Urothelium cell line (cell line): Measurements from ENCODE around the gene RCCD1.
"Not testable (repeated sequence)": the region's sequence is repeated elsewhere in the genome, so short reads cannot be mapped to it uniquely, and the experiment has no call there.

ENCODE experiments used
- DNase-seq: peaks from one replicate; pipeline ENCODE4 v3.0.0; 2011; ENCODE audit warnings: low spot score, mixed read lengths
- FAIRE-seq: peaks from 2 replicates; lab custom pipeline; 2011; peaks lifted over from hg19 to GRCh38; lab: Jason Lieb, UNC

The RCCD1 gene

GRCh38 chr15:90917569-90917968 is 37.1 kb upstream of the RCCD1 start:
- no peak for FAIRE-seq
- no peak for DNase-seq

DNA sequence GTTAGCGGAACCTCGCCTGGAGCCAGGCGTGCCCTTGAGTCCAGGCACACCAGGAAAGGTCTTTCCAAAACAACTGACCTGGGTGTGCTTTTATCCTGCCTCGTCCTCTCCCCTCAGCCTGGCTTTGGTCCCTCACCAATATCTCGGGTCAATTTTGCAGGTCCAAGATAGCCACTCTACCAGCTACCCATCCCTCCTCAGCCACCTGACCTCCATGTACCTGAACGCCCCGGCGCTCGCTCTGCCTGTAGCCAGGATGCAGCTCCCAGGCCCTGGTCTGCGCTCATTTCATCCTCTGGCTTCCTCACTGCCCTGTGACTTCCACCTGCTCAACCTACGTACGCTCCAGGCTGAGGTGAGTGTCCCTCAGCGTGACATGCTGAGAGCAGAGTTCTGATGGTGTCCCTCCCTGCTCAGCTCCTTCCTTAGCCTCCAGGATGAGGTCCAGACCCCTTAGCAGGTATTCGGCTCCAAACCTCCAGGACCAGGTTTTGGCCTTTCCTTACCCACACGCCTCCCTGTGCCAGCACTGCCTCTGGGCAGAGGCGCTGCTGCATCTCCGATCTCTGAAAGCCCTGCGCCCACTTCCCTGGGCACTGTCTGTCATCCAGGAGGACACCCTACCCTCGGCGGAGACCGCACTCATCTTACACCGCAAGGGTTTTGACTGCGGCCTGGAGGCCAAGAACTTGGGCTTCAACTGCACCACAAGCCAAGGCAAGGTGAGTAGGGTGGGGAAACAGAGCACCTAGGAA is 36.5 kb upstream of the RCCD1 start:
- FAIRE-seq (no peak), DNase-seq (no peak)

DNA sequence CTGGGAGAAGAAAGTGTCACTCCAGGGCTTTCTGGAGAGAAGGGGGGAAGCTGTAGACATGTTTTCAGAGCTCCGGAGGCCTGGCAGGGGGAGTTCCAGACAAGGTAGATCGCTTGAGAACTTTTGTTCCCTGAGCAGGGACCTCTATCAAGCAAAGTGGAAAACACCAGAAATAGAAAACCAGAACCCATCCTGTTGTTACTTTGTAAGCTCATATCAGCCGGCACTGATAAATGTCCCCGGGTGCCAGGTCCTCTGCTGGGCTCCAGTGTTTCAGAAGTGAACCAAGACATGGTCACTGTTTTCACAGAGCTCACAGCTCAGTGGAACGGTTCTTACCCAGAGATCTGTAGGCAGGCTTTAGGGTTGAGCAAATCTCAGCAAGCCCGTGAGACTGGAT is 35.8 kb upstream of the RCCD1 start:
- FAIRE-seq, result no peak
- no peak for DNase-seq

GRCh38 chr15:90921887-90922286 is 32.8 kb upstream of the RCCD1 start:
- FAIRE-seq, result no peak
- DNase-seq, result no peak

DNA sequence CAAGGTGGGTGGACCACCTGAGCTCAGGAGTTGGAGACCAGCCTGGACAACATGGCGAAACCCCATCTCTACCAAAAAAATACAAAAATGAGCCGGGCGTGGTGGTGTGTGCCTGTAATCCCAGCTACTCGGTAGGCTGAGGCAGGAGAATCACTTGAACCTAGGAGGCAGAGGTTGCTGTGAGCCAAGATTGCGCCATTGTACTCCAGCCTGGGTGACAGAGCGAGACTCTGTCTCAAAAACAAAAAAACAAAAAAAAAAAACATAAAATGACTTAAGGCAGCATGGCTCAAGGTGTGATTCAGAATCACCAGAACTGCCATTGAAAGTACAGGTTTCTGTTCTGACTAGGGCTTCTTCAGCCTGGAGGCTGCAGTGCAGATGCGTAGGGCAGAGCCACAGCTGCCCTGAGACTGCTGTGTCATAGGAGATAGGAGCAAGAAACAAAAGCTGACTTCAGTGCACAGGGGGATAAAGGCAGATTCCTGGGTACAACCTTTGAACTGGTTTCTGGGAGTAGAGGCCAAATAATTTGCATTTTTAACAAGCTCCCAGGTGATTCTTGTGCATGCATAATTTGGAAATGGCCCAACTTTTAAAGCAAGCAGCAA is 31.9 kb upstream of the RCCD1 start:
- FAIRE-seq, DNase-seq: not testable (repeated sequence)

DNA sequence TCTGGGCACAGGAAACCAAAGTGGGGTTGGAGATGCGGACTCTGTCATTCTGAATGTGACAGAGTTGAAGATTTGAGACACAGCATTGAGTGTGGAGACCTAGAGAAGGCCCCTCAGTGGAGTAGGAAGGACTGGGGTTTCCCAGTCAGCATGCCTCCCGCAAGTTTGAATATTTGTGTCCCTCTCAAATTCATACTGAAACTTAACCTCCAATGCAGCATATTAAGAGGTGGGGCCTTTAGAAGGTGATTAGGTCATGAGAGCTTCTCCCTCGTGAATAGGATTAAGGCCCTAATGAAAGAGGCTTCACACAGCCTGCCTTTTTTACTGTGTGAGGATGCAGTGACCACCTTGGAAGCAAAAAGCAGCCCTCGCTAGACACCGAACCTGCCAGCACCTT is 30.3 kb upstream of the RCCD1 start:
- DNase-seq, result no peak
- FAIRE-seq, result no peak

DNA sequence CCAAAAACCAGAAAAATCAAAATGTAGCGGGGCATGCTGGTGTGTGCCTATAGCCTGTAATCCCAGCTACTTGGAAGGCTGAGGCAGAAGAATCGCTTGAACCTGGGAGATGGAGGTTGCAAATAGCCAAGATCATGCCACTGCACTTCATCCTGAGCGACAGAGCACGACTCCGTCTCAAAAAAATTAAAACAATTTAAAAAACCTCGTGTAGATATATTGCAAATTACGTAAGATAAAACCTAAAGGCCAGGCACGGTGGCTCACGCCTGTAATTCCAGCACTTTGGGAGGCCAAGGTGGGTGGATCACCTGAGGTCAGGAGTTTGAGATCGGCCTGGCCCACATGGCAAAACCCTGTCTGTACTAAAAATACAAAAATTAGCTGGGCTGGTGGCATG is 27.9 kb upstream of the RCCD1 start:
- FAIRE-seq, result not testable (repeated sequence)

DNA sequence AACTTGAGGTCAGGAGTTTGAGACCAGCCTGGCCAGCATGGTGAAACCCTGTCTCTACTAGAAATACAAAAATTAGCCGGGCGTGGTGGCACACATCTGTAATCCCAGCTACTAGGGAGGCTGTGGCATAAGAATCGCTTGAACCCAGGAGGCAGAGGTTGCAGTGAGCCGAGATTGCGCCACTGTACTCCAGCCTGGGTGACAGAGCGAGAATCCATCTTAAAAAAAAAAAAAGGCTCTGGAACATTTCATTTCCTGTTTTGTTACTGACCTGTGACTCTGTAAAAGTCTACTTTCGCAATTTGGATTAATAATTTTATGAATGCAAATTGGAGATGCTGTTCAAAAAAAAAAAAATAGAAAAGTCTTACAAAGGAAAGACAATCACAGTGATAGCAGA is 26.6 kb upstream of the RCCD1 start:
- not testable (repeated sequence) for FAIRE-seq, DNase-seq

More for the DNA sequence above, 27.9 kb upstream of the RCCD1 start:
- not testable (repeated sequence) for DNase-seq

GRCh38 chr15:90929246-90930019 is 25.3 kb upstream of the RCCD1 start:
- no peak for DNase-seq
- no peak for FAIRE-seq

DNA sequence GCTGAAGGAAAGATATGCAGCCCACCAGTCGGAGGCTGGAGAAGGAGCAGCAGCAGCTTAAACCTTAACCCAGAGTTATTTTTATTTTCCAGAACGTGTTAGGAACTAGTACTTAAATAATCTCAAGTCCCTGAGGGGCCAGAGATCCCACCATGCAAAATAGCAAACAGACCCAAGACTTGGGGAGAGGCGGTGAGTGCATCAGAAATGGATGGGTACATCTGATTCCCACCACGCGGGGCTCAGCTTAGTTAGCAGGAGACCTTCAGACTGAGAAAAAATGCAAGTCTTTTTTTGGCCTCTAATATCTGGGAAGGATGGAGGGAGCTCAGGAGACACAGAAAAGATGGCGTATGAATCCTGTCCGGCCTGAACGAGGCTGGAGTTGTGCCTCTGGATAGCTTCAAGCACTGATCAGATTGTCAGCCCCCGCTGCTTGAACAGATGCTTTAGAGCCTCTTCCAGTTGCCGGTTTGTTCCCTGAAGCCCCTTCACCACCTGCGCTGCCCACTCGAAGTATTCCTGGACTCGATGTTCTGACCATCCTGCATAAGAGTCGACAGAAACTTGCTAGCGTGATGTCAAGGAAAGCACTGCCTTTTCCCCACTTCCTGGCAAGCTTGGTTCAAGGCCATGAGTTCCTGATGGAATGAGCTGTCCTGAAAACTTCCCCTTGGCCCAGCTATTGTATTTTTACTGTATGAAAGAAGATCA is 23.7 kb upstream of the RCCD1 start:
- DNase-seq (no peak), FAIRE-seq (no peak)

DNA sequence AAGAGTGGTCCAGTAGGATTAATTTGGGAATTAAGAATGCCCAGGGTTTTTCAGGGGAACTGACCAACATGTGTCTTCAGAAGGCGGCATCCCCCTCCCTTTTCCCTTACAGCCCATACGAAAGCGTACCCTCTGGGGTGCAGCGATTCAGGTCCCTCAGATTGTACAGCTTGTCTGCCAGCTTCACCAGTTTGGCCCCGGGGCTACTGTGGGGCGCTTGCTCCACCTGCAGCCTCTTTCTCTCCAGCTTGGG is 23.2 kb upstream of the RCCD1 start:
- no peak for FAIRE-seq

DNA sequence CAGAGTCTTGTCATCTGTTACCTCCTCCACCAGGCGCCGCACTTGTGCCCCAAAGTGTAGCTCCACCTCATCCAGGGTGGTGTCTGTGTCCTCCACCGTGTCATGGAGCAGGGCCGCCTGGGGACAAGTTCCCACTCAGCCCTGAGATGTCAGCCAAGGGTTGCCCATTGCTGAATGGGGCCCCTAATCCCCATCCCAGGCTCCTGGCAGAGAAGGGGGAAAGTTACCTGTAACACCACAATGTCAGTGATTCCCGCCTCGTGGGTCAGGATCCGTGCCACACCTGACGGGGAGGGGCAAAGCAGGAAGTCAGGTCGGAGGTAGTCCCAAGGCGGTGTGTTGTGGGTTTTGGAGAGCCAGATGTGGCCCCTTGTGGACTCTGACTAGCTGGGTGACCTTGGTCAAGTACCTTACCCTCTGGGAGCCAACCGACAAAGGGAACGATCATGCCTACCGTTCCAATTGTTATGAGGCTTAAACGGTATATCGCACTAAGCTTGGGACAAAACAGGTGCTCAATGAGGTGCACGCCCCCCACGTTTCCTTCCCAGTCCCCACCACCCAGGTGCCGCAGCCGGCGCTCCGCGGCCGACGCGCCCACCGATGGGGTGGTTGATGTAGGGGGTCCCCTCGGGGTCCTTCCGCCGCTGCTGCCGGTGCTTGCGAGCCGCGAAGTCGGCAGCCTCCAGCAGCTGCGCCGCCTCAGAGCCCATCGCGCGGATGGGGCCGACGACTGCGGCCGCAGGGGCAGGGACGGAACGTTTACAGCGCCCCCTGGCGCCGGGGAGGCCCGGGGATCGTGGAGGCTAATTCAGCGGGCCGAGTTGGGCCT is 22.6 kb upstream of the RCCD1 start, which contains the start of gene HDDC3:
Gene HDDC3, minus strand, starts transcription at position 722 of the 832 bp plus-strand sequence. Its CDS starts 9 bp downstream, at position 713.
- peak; percentile 92 for DNase-seq
- FAIRE-seq, result no peak

More for the DNA sequence above, 23.2 kb upstream of the RCCD1 start:
- DNase-seq, result no peak

- DNase-seq (no peak), FAIRE-seq (no peak)
Measured at GRCh38 chr15:90932660-90932991, 22.1 kb upstream of the RCCD1 start.

DNA sequence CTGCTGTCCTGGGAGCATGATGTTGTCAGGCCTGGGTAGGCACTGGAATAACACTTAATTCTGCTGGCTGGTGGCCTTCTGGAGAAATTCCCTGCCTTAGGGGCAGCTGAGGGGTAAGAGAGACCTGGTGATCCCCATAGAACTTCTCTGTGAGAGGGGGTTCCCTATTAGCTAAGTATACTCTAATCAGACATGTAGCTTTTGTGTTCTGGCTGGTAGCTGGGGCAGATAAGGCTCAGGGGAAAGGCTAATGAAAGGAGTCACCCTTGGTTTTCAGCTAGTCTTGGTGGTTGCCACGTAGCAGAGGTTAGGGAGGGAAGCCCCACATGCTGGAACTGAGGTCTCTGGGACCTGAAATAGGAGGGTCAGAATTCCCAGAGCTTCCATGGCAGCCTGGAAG is 21.4 kb upstream of the RCCD1 start:
- FAIRE-seq (no peak), DNase-seq (no peak)

GRCh38 chr15:90934256-90934948 is 20.3 kb upstream of the RCCD1 start:
- FAIRE-seq (no peak), DNase-seq (peak; percentile 89)

DNA sequence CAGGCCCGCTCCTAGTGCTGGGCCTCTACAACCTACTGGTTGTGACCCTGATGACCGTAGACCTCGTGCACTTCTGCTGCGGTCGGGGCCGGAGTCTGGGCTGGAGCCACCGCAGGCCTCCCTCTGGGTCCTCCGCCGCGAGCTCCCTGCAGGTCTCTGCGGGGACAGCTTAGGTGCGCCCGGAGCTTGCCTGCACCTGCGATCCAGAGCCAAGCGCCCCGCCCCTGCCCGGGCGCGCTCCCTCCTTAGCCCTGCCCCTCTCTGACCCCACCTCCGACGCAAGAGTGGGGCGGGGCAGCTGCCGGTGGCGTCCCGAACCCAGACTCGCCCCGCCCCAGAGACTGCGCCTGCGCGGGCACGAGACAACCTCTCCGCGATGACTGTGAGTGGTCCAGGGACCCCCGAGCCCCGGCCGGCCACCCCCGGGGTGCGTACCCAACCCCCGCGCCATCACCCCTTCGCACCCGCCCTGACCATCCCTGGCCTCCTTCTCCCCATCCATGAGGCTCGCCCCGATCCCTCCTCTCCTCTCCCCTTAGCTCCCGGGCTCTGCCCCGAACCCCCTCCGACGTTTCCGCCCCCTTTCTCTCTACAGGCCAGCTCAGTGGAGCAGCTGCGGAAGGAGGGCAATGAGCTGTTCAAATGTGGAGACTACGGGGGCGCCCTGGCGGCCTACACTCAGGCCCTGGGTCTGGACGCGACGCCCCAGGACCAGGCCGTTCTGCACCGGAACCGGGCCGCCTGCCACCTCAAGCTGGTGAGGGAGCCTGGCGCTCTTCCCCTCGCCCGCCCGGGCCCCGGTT is 19.5 kb upstream of the RCCD1 start, which contains the start of gene UNC45A:
Gene UNC45A, plus strand, starts transcription at position 337 of the 803 bp plus-strand sequence. Its CDS starts 40 bp downstream, at position 377.
- peak; percentile 98 for DNase-seq
- FAIRE-seq, result no peak

- FAIRE-seq, result no peak
Measured at GRCh38 chr15:90936823-90937222, 17.9 kb upstream of the RCCD1 start.

DNA sequence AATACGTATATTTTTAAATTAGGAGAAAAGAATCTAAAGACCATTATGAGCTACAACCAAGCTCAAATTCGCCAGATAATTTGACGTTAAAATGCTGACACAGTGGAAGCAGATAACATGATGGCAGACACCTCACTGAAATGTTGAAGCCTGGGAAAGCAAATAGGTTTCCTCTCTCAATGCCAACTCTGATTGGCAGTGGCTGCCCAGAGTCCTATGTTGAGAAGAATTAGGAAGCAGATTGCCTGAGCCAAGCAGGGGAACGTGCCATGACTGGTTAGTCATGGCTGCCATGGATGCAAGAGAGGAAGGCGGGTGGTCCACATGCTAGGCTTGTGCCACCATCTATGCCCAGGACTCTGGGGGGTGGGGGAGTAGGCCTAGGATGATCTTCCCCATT is 16.4 kb upstream of the RCCD1 start:
- FAIRE-seq, result no peak
- no peak for DNase-seq

More at GRCh38 chr15:90936823-90937222, 17.9 kb upstream of the RCCD1 start:
- DNase-seq, result no peak

GRCh38 chr15:90939756-90940155 is 14.9 kb upstream of the RCCD1 start:
- DNase-seq (no peak), FAIRE-seq (no peak)
